Activated T-cell treated with anti-CD3 and anti-CD28 coated beads, Interleukin-2, amount 50 U/mL, for 72 hours (primary cell): ENCODE results near the gene SEPTIN8. TPM values are rescaled to one million over a fixed set of nuclear protein-coding genes. Genes with fewer than 3 reads are reported as not detected.

Experiments
- ATAC-seq, 2 donors: fragments of 150-1000 bp; cut with Tn5 transposase; replicated peaks in 1 of 2; 2 replicates each; pipeline ENCODE4 v1.10.0; 2021; ENCODE audit warnings: moderate library complexity in 2 of 2, mild to moderate bottlenecking in 1 of 2
- DNase-seq, 2 donors: peaks; one replicate each; pipeline ENCODE4 v3.0.0; 2021 to 2022; ENCODE audit warnings: mixed read lengths in 1 of 2
- H3K27ac Mint-ChIP-seq: one replicate; pipeline ENCODE4 v1.8.0; 2022; ENCODE audit warnings: mild to moderate bottlenecking, moderate library complexity, mixed read lengths
- H3K27me3 Mint-ChIP-seq: one replicate; pipeline ENCODE4 v1.8.0; 2022; ENCODE audit warnings: low read depth, mixed read lengths
- H3K36me3 Mint-ChIP-seq, 2 donors: one replicate each; pipeline ENCODE4 v1.8.0; 2022; ENCODE audit warnings: mixed read lengths in 2 of 2, mild to moderate bottlenecking in 1 of 2; ENCODE audit not compliant: insufficient read depth in 2 of 2
- H3K4me1 Mint-ChIP-seq: one replicate; pipeline ENCODE4 v1.8.0; 2022; ENCODE audit warnings: low read depth, mixed read lengths
- H3K4me3 Mint-ChIP-seq, 2 donors: one replicate each; pipeline ENCODE4 v1.8.0; 2022; ENCODE audit warnings: mild to moderate bottlenecking in 2 of 2, mixed read lengths in 2 of 2, moderate library complexity in 2 of 2
- H3K9me3 Mint-ChIP-seq, 2 donors: one replicate each; pipeline ENCODE4 v1.8.0; 2022; ENCODE audit warnings: mixed read lengths in 2 of 2
- total RNA-seq, 2 donors: library from RNA; stranded (reverse); gene quantifications; one replicate each; pipeline ENCODE4 v1.2.3, GENCODE V29; 2022

Gene SEPTIN8
- total RNA-seq, 2 donors from 2014 or later, result 24.7 to 26.4 TPM

- Mint-ChIP-seq H3K4me1 (peaks cover 13% of the 10 kb centered on the region), H3K27me3 (peaks cover 21% of the 10 kb centered on the region), H3K27ac (no peak overlapping the region), H3K36me3 (peaks cover 0 to 2% of the 10 kb centered on the region in 2 donors), H3K9me3 (no peaks in the 10 kb centered on the region), H3K4me3 (no peak overlapping the region)
- ATAC-seq (no peak), DNase-seq (no peak)
These were observed 3.3 kb downstream of the SEPTIN8 start for GRCh38 chr5:132773601-132774355.

DNA sequence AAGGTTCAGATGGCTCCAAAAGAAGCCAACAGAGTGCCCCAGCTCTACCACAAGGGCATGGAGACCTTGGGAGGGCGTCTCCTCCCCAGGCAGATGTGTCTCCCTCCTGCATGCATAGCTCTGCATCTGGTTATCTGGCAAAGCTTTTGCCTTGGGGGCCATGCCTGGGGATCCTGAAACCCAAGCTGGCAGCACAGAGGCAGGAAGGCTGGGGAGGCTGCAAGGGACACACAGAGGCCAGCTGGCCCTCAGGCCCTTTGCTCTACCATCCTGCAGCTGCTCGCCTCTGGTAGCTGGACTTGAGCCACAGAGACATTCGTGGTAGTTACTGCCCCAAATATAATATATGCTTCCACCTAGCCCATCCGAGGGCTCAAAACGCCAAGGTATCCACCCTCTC is 3.9 kb downstream of the SEPTIN8 start:
- DNase-seq (no peak), ATAC-seq (no peak)
- peaks cover 15% of the 10 kb centered on the region for H3K27me3 Mint-ChIP-seq
- H3K36me3 Mint-ChIP-seq, result no peaks in the 10 kb centered on the region
- no peak overlapping the region for H3K27ac Mint-ChIP-seq
- no peak overlapping the region for H3K4me3 Mint-ChIP-seq
- H3K4me1 Mint-ChIP-seq, result peaks cover 11% of the 10 kb centered on the region
- H3K9me3 Mint-ChIP-seq, result no peaks in the 10 kb centered on the region

DNA sequence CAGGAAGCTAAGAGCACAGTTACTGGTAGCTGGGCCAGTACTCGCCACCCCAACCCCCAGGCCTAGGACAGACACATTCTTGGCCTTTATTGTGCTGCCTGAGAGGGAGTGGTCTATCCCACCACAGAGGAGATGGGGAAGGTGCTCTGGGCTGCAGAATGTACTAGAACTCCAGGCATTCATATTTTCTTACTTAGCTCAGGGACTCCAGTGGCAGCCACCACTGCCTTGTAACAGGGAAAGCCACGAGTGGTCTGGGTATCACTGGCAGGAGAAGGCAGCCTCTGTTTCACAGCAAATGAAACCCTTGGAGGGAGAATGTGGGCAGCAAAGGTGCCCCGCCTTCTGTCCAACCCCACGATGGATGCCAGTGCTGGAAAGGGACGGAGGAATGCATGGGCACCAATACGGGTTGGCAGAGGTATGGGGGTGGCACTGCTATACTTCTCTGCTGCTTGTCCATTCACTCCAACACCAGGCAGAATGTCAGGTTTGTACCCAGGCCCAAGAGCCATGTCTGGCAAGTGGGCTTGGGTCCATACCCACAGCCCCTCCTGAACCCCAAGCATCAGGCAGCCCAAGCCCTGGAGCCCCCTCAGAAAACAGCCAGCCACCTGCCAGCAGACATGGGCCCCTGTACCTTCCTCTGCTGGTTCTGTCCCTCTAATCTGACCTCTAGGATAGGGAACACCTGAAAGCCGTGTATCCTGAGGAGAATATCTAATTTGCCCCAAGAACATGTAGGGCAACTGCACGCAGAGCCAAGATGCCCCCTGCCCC is 4.6 kb downstream of the SEPTIN8 start:
- Mint-ChIP-seq H3K27ac (no peak overlapping the region), H3K27me3 (peaks cover 10% of the 10 kb centered on the region), H3K9me3 (no peaks in the 10 kb centered on the region), H3K4me1 (peaks cover 8% of the 10 kb centered on the region), H3K4me3 (no peak overlapping the region), H3K36me3 (no peaks in the 10 kb centered on the region)
- DNase-seq (no peak), ATAC-seq (no peak)

DNA sequence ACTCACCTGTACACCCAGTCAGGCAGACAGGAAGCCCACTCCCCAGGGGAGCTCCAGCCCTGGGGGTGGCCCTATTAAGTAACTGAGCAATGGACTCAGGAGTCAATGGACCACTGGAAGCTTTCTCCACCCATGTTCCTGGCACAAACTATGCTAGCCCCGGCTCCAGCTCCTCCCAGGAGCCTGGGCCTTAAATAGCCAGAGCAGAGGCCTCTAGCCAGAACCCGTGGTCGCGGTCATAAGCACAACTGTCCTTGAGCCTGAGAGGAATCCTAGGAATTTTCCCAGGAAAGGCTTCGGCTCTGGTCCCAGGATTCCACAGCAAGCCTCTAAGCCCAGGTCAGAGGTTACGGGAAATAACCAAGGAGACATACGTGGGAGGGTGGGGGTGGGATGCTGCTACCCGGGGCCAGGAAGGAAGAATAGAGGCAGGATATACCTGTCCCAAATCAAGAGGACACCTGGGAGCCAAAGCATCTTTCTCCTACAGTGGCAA is 5.5 kb downstream of the SEPTIN8 start:
- H3K27me3 Mint-ChIP-seq, result peaks cover 10% of the 10 kb centered on the region
- no peak for DNase-seq
- no peak for ATAC-seq
- peaks cover 8% of the 10 kb centered on the region for H3K4me1 Mint-ChIP-seq
- H3K4me3 Mint-ChIP-seq, result no peak overlapping the region
- no peaks in the 10 kb centered on the region for H3K9me3 Mint-ChIP-seq
- no peaks in the 10 kb centered on the region for H3K36me3 Mint-ChIP-seq
- H3K27ac Mint-ChIP-seq, result no peak overlapping the region

DNA sequence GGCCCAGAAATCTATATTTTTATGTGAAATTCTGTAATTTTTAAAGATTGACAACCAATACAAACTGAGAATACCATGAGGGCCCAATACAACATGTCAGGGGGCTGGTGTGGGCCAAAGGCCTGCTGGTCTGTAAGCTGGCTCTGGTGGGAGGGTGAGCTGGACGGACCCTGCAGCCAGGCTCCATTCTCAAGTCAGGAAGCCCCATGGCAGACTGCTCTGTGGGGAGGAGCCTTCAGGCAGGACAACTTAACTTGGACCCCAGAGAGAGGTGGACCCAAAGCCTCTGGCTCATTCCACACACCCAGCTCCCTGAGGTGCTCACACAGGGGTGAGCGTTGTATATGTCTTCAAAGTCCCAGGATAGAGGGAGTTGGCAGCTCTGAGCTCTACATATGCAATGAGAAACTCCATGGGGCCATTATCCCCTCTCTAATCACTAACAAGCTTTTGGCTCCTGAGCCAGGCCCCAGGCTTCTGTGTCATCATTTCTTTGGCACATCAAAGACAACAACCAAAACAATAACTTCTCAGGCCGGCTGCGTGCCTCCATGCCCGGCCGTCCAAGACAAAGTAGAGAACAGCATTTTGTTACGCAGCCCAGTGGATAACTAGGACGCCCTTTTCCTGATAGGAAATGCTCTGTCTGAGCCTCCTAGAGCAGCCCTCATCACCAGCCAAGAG is 6.4 kb downstream of the SEPTIN8 start:
- H3K9me3 Mint-ChIP-seq, result no peaks in the 10 kb centered on the region
- H3K36me3 Mint-ChIP-seq, result no peaks in the 10 kb centered on the region
- ATAC-seq (no peak), DNase-seq (no peak)
- no peak overlapping the region for H3K4me3 Mint-ChIP-seq
- H3K27ac Mint-ChIP-seq, result no peak overlapping the region
- H3K27me3 Mint-ChIP-seq, result peaks cover 9% of the 10 kb centered on the region
- H3K4me1 Mint-ChIP-seq, result peaks cover 5% of the 10 kb centered on the region

DNA sequence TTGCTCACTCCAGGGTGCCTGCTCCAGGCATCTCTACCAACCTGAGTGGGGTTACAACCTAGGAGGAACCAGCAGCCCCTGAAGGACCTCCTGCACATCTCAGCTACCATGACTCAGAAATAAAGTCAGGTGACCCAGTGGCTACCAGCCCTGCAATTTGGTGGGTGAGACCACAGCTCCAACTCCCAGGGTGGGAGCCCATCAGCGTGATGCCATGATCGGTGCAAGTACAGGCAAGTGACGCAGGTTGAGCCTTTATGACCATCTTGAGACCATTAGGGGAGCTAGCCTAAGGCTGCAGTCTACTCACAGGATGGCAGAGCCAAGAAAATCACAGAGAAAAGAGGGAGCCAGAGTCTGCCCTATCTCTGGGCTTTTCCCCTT is 8.6 kb downstream of the SEPTIN8 start:
- H3K27ac Mint-ChIP-seq, result no peak overlapping the region
- H3K4me3 Mint-ChIP-seq, result no peak overlapping the region
- no peak for DNase-seq

DNA sequence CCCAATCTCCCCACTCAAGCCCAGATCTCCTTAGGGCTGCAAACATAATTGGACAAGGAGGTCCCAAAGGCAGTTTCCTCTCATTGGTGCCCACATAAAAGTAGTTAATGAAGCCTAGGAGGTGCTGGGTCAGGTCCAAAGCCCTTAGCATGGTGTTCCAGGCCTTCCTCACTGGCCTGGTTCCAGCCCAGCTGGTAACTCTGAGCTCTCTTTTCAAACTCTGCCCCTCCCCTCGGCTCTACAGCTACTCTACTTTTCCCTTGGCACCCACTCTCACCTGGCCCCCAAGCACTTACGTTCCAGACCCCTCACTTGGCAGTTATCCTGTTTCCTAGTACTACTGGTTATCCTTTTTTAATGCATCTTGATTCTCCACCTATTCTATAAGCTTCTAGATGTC is 9.9 kb downstream of the SEPTIN8 start:
- Mint-ChIP-seq H3K4me3 (no peak overlapping the region), H3K27me3 (no peaks in the 10 kb centered on the region), H3K36me3 (no peaks in the 10 kb centered on the region), H3K4me1 (no peaks in the 10 kb centered on the region), H3K9me3 (no peaks in the 10 kb centered on the region), H3K27ac (no peak overlapping the region)
- ATAC-seq (no peak), DNase-seq (no peak)

More for the DNA sequence above, 8.6 kb downstream of the SEPTIN8 start:
- Mint-ChIP-seq H3K36me3 (no peaks in the 10 kb centered on the region), H3K9me3 (no peaks in the 10 kb centered on the region), H3K27me3 (no peaks in the 10 kb centered on the region), H3K4me1 (no peaks in the 10 kb centered on the region)
- no peak for ATAC-seq

DNA sequence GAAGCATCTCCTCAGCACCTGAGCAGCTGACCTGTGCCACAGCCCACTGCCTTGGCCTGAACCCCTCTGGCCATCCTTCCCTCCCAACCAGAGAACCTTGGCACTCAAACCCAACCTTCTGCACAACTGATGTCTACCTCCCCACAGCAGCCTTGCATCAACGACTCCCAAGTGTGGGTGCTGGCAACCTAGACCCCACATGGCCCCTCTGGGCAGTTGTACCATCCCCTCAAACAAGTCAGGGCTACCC is 10.3 kb downstream of the SEPTIN8 start:
- DNase-seq (no peak), ATAC-seq (no peak)
- H3K4me1 Mint-ChIP-seq, result no peaks in the 10 kb centered on the region
- no peaks in the 10 kb centered on the region for H3K36me3 Mint-ChIP-seq
- no peaks in the 10 kb centered on the region for H3K27me3 Mint-ChIP-seq
- H3K4me3 Mint-ChIP-seq, result no peak overlapping the region
- no peak overlapping the region for H3K27ac Mint-ChIP-seq
- H3K9me3 Mint-ChIP-seq, result no peaks in the 10 kb centered on the region

DNA sequence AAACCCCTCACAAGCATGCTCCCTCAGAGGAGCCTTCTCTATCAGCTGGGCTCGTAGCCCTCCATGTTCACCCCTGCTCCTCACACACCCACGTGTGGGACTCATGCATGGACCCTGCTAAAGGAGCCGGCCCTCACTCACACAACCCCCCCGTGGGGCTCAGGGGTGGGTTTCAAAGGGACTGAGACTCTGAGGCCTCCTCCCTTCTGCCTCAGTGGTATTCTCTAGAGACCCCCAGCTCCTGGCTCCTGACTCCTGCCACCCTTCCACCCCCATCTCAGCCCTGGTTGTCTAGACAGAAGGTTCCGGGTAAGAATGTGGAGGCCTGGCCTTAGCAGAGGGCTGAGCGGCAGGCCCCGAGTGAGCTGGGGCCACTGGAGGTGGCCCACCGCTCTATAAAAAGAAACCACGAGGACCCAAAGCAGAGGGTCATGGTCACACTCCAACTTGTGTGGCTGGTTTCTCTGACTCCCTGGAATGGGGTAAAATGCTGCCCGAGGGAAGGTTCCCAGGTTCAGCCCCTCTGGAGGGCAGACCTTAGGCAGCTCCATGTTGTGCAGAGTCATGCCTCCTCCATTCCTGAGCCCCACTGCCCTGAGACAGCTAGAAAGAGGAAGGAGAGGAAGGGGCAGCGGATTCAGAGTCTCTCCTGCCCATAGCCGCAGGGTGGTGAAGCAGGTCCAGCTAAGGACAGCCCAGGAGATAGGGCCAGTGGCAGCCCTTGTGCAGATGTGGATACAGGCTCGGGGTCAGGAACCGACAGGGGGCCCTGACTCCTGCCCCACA is 10.8 kb downstream of the SEPTIN8 start:
- Mint-ChIP-seq H3K9me3 (no peaks in the 10 kb centered on the region), H3K27ac (no peak overlapping the region), H3K4me1 (no peaks in the 10 kb centered on the region), H3K36me3 (no peaks in the 10 kb centered on the region), H3K4me3 (no peak overlapping the region), H3K27me3 (no peaks in the 10 kb centered on the region)
- no peak for ATAC-seq
- DNase-seq, result no peak

DNA sequence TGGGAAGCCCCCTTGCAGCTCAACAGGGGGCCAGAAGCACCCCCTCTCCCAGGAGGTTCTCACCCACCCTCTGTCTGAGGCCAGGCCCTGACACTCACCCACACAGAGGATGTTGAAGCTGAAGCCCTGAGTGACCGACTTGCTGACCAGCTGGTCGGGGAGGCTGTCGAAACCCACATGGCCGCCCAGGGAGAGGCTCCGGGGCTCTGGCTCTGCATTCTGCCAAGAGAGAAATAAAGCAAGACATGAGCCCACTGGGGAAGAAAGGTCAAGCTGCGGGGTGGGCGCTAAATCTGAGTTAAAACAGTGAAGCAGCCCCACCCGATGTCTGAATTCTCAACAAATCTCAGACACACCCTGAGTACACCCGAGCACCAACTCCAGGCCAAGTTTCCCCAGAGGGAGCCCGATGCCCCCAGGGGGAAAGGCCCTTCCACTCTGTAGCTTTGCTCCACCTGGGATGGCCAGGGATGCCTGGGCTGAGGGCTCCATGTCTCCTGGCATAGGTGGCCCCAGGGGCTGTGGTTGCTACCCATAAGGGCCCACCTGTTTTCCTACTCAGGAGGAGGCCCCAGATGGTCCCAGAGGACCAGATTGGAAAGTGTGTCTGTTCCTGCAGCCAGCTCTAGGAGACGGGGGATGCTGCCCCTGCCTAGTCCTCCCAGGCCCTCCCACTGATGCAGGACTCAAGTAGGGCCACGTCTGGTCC is 11.6 kb downstream of the SEPTIN8 start:
- Mint-ChIP-seq H3K9me3 (no peaks in the 10 kb centered on the region), H3K4me3 (no peak overlapping the region), H3K27ac (no peak overlapping the region), H3K4me1 (no peaks in the 10 kb centered on the region), H3K36me3 (peaks cover 0 to 2% of the 10 kb centered on the region in 2 donors), H3K27me3 (no peaks in the 10 kb centered on the region)
- DNase-seq (no peak), ATAC-seq (no peak)

DNA sequence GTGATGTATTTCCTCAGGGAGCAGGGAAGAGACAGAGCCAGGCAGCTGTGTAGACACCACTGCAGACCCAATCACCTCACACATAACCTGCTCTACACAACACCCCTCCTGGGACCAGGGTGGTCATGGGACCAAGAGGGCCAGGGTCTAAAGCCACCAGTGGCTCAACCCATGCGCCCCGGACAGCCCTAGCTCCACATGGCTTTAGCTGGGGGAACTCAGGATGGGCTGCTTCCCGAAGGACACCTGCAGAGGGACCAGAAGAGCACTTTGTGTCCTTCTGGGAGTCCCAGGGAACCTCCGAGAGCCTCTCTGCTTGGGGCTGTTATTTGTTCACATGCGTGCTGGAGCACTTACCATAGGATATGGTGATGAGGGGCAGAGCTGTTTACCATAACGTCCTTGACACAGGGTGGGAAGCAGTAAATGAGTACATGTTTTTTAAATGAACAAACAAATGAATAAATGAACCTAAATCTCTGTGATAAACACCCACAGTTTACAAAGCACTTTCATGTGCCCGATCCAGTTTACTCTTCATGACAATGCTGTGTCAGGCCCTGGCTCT is 12.3 kb downstream of the SEPTIN8 start:
- Mint-ChIP-seq H3K4me3 (no peak overlapping the region), H3K27ac (no peak overlapping the region), H3K27me3 (no peaks in the 10 kb centered on the region), H3K9me3 (no peaks in the 10 kb centered on the region), H3K4me1 (no peaks in the 10 kb centered on the region), H3K36me3 (peaks cover 0 to 2% of the 10 kb centered on the region in 2 donors)
- ATAC-seq (no peak), DNase-seq (no peak)

DNA sequence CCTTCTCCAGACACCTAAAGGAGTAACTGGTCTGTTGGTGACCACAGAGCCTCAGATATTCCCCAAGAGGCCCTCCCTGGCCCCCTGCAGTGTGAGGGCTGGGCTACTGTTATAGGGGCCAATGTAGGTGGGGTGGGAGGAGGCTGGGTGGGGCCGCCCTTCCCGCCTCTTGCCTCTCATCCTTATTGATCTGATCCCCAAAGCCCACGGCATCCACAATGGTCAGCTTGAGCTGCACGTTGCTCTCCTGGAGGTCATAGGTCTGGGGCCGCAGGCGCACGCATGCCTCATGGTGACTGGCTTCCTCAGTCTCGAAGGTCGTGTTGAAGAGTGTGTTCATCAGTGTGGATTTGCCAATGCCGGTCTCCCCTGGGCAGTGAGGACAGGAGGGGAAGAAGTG is 13.0 kb downstream of the SEPTIN8 start:
- no peak overlapping the region for H3K27ac Mint-ChIP-seq

More for the DNA sequence above, 13.0 kb downstream of the SEPTIN8 start:
- ATAC-seq (no peak), DNase-seq (no peak)
- no peaks in the 10 kb centered on the region for H3K27me3 Mint-ChIP-seq
- H3K9me3 Mint-ChIP-seq, result no peaks in the 10 kb centered on the region
- H3K4me3 Mint-ChIP-seq, result no peak overlapping the region
- H3K4me1 Mint-ChIP-seq, result no peaks in the 10 kb centered on the region
- peaks cover 0 to 2% of the 10 kb centered on the region in 2 donors for H3K36me3 Mint-ChIP-seq
